WTC11 (cell line): ENCODE data around the gene STEAP1B. TPM values are rescaled to one million over a fixed set of nuclear protein-coding genes. Genes with fewer than 3 reads are reported as not detected.

Source experiments
- ATAC-seq: fragments of 200-7000 bp; cut with Tn5 transposase; 2 replicates; pipeline ENCODE4 v1.10.0; 2021; ENCODE audit warnings: mild to moderate bottlenecking, moderate library complexity
- CTCF ChIA-PET: fragments of 300-600 bp; sonication (Branson Sonifier 250); formaldehyde crosslinking; loops from one replicate; lab custom pipeline; 2021; ENCODE audit warnings: antibody characterized with exemption; lab: Charles Lee
- POLR2A ChIA-PET: fragments of 350-600 bp; sonication (Branson Sonifier 250); formaldehyde crosslinking; loops from one replicate; lab custom pipeline; 2021; ENCODE audit warnings: antibody characterized with exemption; lab: Charles Lee
- DNase-seq: peaks from one replicate; pipeline ENCODE4 v3.0.0; 2021; ENCODE audit warnings: low spot score
- H3K27ac Mint-ChIP-seq: 2 replicates; pipeline ENCODE4 v1.8.0; 2021; ENCODE audit warnings: mixed read lengths
- H3K27me3 Mint-ChIP-seq: 2 replicates; pipeline ENCODE4 v1.8.0; 2021; ENCODE audit warnings: low read depth, mild to moderate bottlenecking, moderate library complexity, mixed read lengths
- H3K36me3 Mint-ChIP-seq: 2 replicates; pipeline ENCODE4 v1.8.0; 2021; ENCODE audit warnings: mixed read lengths
- H3K4me1 Mint-ChIP-seq: 2 replicates; pipeline ENCODE4 v1.8.0; 2022; ENCODE audit warnings: mixed read lengths
- H3K4me3 Mint-ChIP-seq: 2 replicates; pipeline ENCODE4 v1.8.0; 2021; ENCODE audit warnings: mild to moderate bottlenecking, moderate library complexity, mixed read lengths
- H3K9me3 Mint-ChIP-seq: 2 replicates; pipeline ENCODE4 v1.8.0; 2021; ENCODE audit warnings: mixed read lengths
- AR ChIP-seq: fragments of 250-450 bp; sonication (Bioruptor Pico); IDR thresholded peaks from 2 replicates; pipeline ENCODE4 v1.9.0; 2021; ENCODE audit warnings: mild to moderate bottlenecking
- ARID4B ChIP-seq: sonication (generic); formaldehyde crosslinking; IDR thresholded peaks from 2 replicates; pipeline ENCODE4 v1.8.0; 2023; ENCODE audit warnings: missing genetic modification reagents, mild to moderate bottlenecking, borderline replicate concordance
- ATF6 ChIP-seq: sonication (generic); formaldehyde crosslinking; IDR thresholded peaks from 2 replicates; pipeline ENCODE4 v1.8.1; 2023; ENCODE audit warnings: mild to moderate bottlenecking, missing genetic modification reagents
- CDX4 ChIP-seq: fragments of 250-450 bp; sonication (Bioruptor Pico); IDR thresholded peaks from 2 replicates; pipeline ENCODE4 v1.9.0; 2021; ENCODE audit warnings: moderate library complexity, mild to moderate bottlenecking, inconsistent platforms, borderline replicate concordance
- CTCF ChIP-seq: fragments of 200-600 bp; IDR thresholded peaks from 2 replicates; pipeline ENCODE4 v1.8.0; 2022; ENCODE audit warnings: antibody characterized with exemption
- E2F4 ChIP-seq: sonication (generic); formaldehyde crosslinking; IDR thresholded peaks from 2 replicates; pipeline ENCODE4 v1.8.1; 2022; ENCODE audit warnings: low read depth, mild to moderate bottlenecking, moderate library complexity, missing genetic modification reagents, borderline replicate concordance
- JAZF1 ChIP-seq: fragments of 250-450 bp; sonication (Bioruptor Pico); IDR thresholded peaks from 2 replicates; pipeline ENCODE4 v1.9.0; 2021; ENCODE audit warnings: moderate library complexity, mild to moderate bottlenecking, inconsistent platforms
- MYBL2 ChIP-seq: sonication (generic); formaldehyde crosslinking; IDR thresholded peaks from 2 replicates; pipeline ENCODE4 v1.8.1; 2023; ENCODE audit warnings: mild to moderate bottlenecking, moderate library complexity, missing genetic modification reagents
- OVOL2 ChIP-seq: fragments of 250-450 bp; sonication (Bioruptor Pico); IDR thresholded peaks from 2 replicates; pipeline ENCODE4 v1.9.0; 2021; ENCODE audit warnings: mild to moderate bottlenecking, borderline replicate concordance
- PRDM15 ChIP-seq: sonication (generic); formaldehyde crosslinking; IDR thresholded peaks from 2 replicates; pipeline ENCODE4 v1.8.0; 2022; ENCODE audit warnings: missing genetic modification reagents
- SMAD3 ChIP-seq: sonication (generic); formaldehyde crosslinking; IDR thresholded peaks from 2 replicates; pipeline ENCODE4 v1.8.0; 2022; ENCODE audit warnings: missing genetic modification reagents, mild to moderate bottlenecking, borderline replicate concordance
- SP1 ChIP-seq: sonication (generic); formaldehyde crosslinking; conservative IDR thresholded peaks from 2 replicates; pipeline ENCODE4 v1.8.1; 2022; ENCODE audit warnings: missing genetic modification reagents
- TEAD1 ChIP-seq: sonication (generic); formaldehyde crosslinking; IDR thresholded peaks from 2 replicates; pipeline ENCODE4 v1.8.0; 2022; ENCODE audit warnings: mild to moderate bottlenecking, missing genetic modification reagents
- ZBTB21 ChIP-seq: sonication (generic); formaldehyde crosslinking; IDR thresholded peaks from 2 replicates; pipeline ENCODE4 v1.8.1; 2023; ENCODE audit warnings: mild to moderate bottlenecking, missing genetic modification reagents, borderline replicate concordance
- ZBTB43 ChIP-seq: sonication (generic); formaldehyde crosslinking; IDR thresholded peaks from 2 replicates; pipeline ENCODE4 v1.8.1; 2023; ENCODE audit warnings: mild to moderate bottlenecking, missing genetic modification reagents
- ZNF121 ChIP-seq: sonication (generic); formaldehyde crosslinking; IDR thresholded peaks from 2 replicates; pipeline ENCODE4 v1.8.0; 2023; ENCODE audit warnings: missing genetic modification reagents
- ZNF396 ChIP-seq: fragments of 250-450 bp; sonication (Bioruptor Pico); IDR thresholded peaks from 2 replicates; pipeline ENCODE4 v1.8.0; 2021; ENCODE audit warnings: mild to moderate bottlenecking, moderate library complexity, borderline replicate concordance
- ZNF671 ChIP-seq: fragments of 250-450 bp; sonication (Bioruptor Pico); IDR thresholded peaks from 2 replicates; pipeline ENCODE4 v1.8.0; 2021; ENCODE audit warnings: mild to moderate bottlenecking
- total RNA-seq: library from RNA; stranded (reverse); gene quantifications from 3 replicates; pipeline ENCODE4 v1.2.3, GENCODE V29; 2021

STEAP1B gene
- total RNA-seq, 1 experiment from 2014 or later = 5.5 TPM

GRCh38 chr7:22464299-22464698 is 35.7 kb downstream of the STEAP1B start:
- Mint-ChIP-seq H3K4me1 (no peaks in the 10 kb centered on the region), H3K9me3 (peaks cover 7% of the 10 kb centered on the region; the same call in 1 of the 2 replicates), H3K36me3 (peaks cover 2% of the 10 kb centered on the region; the same call in 1 of the 2 replicates), H3K27me3 (no peaks in the 10 kb centered on the region; the same call in 1 of the 2 replicates), H3K27ac (no peak overlapping the region), H3K4me3 (no peak overlapping the region)
- ChIA-PET POLR2A (interaction anchor here (0.5 kb wide), 1 partner anchor 337 kb away, joined by 3 read pairs; no protein-coding TSS in a partner anchor), CTCF (interaction anchor here (1.3 kb wide), 1 partner anchor 12 kb away, joined by 5 read pairs; no protein-coding TSS in a partner anchor)
- ATAC-seq (peak; percentile 64), DNase-seq (no peak)
- TF ChIP-seq SP1 = no peak
- TF ChIP-seq CTCF = no peak
- no peak for TF ChIP-seq ZNF671 (CRISPR knock-in tag)
- no peak for TF ChIP-seq SMAD3 (CRISPR knock-in tag)
- TF ChIP-seq OVOL2 (CRISPR knock-in tag) = no peak
- TF ChIP-seq TEAD1 (CRISPR knock-in tag) = no peak
- no peak for TF ChIP-seq AR
- no peak for TF ChIP-seq E2F4 (CRISPR knock-in tag)
- no peak for TF ChIP-seq CDX4 (CRISPR knock-in tag)
- TF ChIP-seq JAZF1 (CRISPR knock-in tag) = no peak
- no peak for TF ChIP-seq ZBTB21 (CRISPR knock-in tag)
- no peak for TF ChIP-seq ZNF121 (CRISPR knock-in tag)
- no peak for TF ChIP-seq PRDM15 (CRISPR knock-in tag)
- TF ChIP-seq ZBTB43 (CRISPR knock-in tag) = no peak
- no peak for TF ChIP-seq MYBL2
- no peak for TF ChIP-seq ARID4B (CRISPR knock-in tag)
- TF ChIP-seq ATF6 = no peak
- no peak for TF ChIP-seq ZNF396
